Left colon (tissue), 2 donors: ENCODE measurements around the gene PMPCA. TPM values are rescaled to one million over a fixed set of nuclear protein-coding genes. Genes with fewer than 3 reads are reported as not detected.

Experiments
- ATAC-seq: fragments of 200-7000 bp; cut with Tn5 transposase; one replicate; pipeline ENCODE4 v1.9.1; 2020; ENCODE audit warnings: mild to moderate bottlenecking, moderate library complexity
- DNase-seq, 2 donors: peaks; one replicate each; pipeline ENCODE4 v3.0.0-alpha.2; 2020
- intact Hi-C, 2 donors: fragments of 100-400 bp; cut with DNase I in 1 of 2; cut with micrococcal nuclease in 1 of 2; formaldehyde crosslinking; loops; one replicate each; pipeline versions ENCODE4 v1.11.2 to v1.14.0; 2022; cut with DNase I, micrococcal nuclease
- total RNA-seq, 2 donors: library from RNA; stranded (reverse); fragmentation: NEBNext Ultra II Directional; extraction: Animal tissue kit (Norgen Biotek cat#: 25700); gene quantifications; one replicate each; pipeline ENCODE4 v1.2.1, GENCODE V29; 2021
- donor health status: DM: no; HTN: no; CAD: no.
- donor health status: DM: yes; HTN: yes; CAD: no.

The PMPCA gene
- total RNA-seq, 2 donors from 2014 or later: 43.4 to 52.5 TPM

DNA sequence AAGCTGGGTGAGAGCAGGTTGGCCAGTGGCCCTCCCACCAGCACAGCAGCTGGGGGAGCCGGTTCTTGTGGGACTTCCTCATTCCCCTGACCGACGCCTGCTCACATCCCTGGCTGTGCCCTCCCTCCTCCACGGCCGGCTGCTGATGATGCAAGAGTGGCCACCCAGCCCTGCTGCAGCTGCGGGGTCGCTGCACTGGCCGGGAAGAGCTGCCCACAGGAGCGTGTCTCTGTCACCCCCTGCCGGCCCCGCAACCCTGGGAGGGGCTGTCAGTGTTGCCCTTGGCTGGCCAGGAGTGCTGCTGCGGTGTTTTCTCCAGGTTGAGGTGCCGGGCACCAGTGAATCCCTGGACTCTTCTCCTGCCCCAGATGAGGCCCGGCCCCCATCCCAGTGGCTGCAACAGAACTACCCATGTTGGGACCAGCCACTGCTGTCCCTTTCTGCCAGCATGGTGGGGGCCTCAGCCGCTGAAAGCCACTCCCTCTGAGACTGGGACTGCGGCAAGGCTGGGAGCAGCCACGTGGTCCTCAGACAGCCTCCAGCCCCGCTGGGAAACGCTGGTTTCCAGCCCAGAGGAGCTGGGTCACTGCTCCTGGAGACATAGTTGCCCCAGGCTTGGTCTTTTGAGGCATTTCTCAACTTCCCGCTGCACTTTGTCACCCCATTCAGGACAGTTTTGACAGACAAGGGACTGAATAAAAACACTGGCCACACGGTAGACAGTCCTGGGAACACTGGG lies 37.7 kb upstream of the PMPCA start:
- peak; percentile 60 for ATAC-seq
- DNase-seq: peak; percentile 56 to 66
- intact Hi-C loops: no loop called here

DNA sequence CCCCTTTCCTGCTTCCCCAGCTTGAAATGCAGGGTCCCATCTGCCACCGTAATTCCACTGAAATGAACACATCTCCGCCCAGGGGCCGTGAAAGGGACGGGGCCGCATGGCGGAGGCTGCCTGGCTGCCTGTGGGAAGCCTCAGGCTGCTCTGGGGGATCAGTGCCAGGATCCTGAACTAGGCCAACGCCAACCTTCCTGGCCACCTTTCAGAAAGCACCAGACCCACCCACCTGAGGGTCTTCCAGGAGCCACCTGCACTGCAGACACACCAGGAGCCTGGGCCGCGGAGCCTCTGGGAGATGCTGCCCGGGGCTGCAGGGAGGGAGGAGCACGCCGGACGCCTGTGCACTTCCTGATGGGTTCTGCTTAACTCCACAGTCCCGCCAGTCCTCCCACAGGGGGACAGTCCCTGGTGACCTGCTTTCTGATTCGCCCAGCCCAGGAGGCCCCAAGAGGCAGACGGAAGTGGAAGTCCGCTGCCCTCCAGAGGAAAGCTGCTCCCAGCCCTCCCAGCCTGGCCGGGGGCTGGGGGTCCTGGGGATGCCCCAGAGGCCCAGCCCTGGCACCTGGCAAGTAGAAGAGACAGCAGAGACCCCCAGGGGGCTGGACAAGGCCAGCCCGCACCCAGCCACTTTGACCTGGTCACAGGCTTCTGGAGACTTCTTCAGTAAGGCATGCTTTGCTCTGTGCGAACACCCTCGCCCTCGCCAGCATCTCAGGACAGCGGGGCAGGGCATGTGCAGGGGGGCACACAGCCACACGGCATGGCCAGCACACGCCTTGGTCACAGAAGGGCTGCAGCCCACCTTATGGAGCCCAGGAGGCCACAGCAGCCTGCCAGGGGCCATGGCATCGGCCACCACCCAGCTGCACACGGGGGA lies 36.9 kb upstream of the PMPCA start, which contains the start of gene CARD9:
Gene CARD9 (minus strand): TSS at position 370 of the 883 bp plus-strand sequence. CDS start 1,591 bp downstream, outside the sequence.
- peak; percentile 14 for ATAC-seq
- intact Hi-C loops: no loop called here
- DNase-seq: peak in 1 of 2 donors; percentile 41

DNA sequence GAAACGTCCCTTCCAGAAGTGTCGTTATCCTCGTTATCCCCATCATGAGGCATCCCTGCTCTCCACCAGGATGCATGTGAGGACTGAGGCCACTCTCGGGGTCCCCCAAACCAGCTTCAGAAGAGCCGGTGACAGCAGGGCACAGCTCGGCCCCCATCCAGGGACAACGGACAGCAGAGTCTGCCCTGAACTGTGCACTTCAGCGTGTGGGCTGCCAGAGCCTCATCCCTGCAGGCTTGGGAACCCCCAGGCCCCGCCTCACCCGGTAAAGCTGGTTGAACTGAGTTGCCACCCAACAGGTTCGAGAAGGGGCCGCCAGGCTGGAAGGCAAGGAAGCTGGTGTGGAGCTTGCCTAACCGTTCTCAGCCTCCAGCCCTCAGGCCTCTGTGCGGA lies 36.3 kb upstream of the PMPCA start:
- intact Hi-C loops: no loop called here
- DNase-seq (no peak), ATAC-seq (no peak)

DNA sequence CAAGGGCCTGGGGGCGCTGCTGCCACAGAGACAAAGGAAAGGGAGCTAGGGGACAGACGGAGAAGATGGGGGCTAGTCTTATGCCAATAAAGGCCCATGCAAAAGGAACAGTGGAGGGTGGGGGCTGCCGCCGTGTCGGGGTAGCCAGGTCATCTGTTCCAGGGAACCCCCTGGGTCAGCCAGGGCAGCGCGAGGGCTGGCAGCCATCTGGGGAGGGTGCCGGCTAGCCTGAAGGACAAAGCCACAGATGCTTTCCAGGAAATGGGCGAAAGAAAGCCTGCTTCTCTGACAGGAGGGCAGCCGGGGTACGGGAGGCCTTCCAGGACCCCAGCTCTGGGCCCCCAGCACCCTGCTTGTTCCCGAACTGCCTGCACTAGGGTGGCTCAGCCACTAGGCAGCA lies 35.4 kb upstream of the PMPCA start:
- intact Hi-C loops: no loop called here
- no peak for ATAC-seq

DNA sequence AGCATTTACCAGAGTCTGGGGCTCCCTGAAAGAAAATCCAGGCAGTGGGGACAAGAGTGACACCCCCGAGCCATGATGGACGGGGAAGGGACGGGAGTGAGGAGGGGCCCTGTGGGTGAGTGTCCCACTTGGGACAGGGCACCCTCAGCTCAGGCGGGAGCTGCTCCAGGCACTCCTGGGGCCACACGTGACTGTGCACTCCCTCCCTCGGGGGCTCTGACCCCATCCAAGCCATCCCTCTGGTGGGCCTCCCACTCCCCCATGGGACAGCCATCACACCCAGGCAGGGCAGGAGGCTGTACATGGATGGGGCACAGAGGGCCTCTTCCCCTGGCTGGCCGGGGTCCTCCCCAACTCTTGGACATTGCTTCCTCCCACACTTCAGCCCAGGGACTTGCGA lies 34.0 kb upstream of the PMPCA start:
- intact Hi-C loops: no loop called here
- ATAC-seq: no peak
- no peak for DNase-seq

More for the DNA sequence above, 35.4 kb upstream of the PMPCA start:
- no peak for DNase-seq

DNA sequence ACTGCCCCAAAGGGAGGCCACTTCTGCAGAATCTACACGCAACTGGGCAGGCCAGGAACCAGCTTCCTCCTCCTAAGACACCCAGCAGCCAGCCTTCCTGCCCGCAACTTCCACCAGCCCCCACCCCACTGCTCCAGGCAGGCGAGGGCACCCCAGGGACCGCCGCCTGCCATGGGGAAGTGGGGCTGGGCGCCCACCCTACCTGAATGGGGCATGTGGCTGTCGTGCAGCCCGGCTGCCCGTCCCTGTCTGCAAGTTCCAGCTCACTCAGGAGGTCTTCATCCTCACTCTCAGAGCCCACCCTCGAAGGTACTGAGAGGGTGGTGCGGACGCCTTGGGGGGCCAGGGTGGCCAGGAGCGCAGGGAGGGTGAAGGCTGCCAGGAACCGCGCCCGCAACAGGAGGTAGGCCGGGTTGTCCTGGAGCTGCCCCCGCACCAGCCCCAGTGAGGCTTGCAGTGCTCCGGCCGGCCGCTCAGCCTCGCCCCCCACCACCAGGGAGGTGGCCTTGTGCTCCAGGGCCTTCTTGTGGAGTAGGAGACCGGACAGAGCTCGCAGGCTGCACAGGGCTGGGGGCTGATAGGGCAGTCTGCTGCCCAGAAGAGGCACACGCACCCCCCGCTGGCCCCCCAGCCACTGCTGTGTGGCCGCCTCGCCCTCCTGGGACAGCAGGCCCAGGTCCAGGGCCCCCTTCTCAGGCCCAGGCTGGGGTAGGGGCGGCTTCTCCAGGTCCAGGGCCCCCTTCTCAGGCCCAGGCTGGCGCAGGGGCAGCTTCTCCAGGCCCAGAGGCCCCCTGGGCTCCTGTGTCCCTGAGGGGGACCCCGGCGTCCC lies 32.9 kb upstream of the PMPCA start:
- intact Hi-C loops: no loop called here
- no peak for DNase-seq
- ATAC-seq: no peak

DNA sequence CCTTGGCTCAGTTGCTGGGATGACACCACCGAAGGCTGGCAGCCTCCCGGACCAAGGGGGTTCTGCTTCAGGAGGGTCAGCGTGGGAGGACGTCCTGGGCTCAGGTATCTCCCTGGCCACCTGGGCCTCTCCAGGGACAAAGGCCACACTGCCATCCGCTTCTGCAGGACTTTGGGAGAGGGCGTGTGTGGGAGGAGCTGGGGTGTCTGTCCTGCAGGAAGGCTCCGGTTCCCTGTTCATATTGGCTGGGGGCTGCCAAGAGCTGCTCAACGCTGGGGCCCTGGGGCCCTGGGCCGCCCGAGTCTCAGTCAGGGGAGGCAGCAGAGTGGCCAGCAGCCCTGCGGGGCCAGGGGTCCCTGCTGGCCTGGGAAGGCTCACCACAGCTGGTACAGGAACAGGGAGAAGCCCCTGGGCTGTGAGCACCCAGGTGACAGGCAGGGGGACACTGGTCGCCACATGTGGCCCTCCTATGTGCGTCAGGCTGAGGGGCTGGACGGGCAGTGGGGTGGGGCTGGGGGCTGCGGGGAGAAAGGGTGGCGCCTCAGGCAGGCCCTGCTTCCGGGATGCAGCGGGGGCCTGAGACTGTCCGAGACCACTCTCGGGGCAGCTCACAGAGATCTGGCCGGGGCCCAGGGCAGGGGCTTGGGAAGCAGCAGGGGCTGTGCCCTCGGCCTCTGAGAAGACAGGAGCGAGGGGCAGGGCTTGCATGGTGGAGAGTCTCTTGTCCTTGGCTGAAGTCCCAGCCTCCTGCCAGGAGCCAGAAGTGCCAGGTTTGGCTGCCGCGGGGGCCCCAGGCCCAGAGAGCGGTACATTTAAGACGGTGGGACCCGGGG lies 32.1 kb upstream of the PMPCA start:
- ATAC-seq (peak; percentile 28), DNase-seq (no peak)
- intact Hi-C loops: no loop called here

DNA sequence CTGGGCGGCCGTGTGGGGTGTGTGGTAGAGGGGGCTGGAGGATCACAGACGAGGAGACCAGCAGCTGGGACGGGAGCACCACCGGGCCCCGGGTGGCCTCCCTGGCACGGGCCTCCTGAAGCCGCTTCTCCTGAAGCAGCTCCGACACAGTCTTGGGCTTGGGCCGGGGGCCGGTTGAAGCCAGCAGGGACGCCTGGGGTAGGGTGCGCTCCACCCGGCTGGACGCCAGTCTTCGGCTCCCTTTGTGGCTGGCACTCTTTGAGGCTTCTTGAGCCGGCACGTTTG lies 31.5 kb upstream of the PMPCA start:
- intact Hi-C loops: no loop called here

DNA sequence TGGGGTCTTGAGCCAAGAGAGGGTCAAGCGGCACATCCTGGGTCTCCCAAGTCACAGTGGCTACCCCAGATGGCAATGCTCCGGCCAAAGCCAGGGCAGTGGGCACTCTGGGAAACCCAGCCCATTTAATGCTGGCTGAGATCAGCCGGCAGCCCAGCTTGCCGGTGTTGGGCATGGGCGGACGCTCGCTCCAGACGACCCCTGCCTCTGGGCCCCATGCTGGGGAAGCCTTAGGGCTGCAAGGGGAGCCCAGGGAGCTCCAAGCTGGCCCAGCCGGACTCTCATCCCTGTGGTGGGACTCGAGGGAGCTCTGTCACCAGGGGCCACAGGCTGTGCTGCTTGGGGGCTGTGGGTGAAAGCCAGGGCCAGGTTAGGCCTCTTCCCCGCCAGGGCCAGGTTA lies 31.1 kb upstream of the PMPCA start:
- no peak for DNase-seq
- no peak for ATAC-seq
- intact Hi-C loops: no loop called here

More for the DNA sequence above, 31.5 kb upstream of the PMPCA start:
- DNase-seq: no peak
- no peak for ATAC-seq

DNA sequence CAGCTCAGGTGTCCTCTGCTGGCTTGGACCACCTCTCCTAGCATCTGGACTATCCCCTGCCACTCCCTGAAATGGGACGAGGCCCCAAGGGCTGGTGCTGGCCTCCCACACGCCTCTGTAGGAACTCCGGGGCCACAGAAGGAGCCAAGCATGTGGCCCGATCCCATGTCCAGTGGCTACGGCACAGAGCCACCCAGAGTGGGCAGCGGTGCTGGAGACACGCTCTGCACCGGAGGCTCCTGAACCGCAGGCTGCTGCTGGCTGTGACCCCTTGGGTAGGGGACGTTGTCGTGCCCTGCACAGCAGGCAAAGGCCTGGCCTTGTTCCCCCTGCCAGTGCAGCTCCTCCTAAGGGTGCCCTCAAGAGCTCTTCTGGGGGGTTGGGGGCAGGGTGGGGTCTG lies 30.6 kb upstream of the PMPCA start:
- intact Hi-C loops: no loop called here
- ATAC-seq (no peak), DNase-seq (no peak)

DNA sequence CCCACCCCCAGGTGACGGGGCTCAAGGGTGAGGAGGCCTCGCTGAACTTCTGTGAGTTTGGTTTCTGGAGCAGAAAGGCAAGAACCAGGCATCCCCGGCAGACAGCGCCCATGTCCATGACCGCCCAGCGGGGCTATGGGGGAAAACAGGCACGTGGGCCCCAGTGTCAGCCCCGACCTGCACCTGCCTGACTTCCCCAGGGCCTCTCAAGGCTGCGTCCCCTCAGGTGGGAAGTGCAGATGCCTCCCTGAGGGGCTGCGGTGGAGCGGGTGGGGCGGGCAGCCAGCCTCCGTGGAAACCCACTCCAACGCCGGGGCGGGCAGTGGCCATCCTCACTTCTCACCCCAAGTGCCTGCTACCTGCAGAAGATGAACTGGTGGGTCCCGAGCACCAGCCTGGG lies 30.1 kb upstream of the PMPCA start:
- intact Hi-C loops: no loop called here
- DNase-seq (no peak), ATAC-seq (no peak)

DNA sequence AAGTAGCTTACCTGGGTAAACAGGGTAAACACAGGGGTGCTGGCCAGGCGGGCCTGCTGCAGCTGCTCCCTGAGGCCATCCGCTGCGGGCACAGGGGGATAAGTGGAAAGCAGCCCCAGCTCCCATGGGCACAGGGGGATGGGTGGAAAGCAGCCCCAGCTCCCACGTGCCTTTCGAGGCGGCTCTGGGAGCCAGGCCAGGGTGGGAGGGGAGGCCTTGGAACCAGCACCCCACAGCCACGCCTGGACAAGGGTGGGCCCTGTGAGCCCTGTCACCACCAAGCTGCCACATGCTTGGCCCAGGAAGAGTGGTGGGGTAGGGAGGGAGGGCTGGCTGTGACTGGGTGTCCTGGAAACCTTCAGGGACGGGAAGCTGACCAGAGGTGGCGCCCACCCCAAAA lies 29.1 kb upstream of the PMPCA start:
- intact Hi-C loops: no loop called here
- DNase-seq (no peak), ATAC-seq (no peak)

DNA sequence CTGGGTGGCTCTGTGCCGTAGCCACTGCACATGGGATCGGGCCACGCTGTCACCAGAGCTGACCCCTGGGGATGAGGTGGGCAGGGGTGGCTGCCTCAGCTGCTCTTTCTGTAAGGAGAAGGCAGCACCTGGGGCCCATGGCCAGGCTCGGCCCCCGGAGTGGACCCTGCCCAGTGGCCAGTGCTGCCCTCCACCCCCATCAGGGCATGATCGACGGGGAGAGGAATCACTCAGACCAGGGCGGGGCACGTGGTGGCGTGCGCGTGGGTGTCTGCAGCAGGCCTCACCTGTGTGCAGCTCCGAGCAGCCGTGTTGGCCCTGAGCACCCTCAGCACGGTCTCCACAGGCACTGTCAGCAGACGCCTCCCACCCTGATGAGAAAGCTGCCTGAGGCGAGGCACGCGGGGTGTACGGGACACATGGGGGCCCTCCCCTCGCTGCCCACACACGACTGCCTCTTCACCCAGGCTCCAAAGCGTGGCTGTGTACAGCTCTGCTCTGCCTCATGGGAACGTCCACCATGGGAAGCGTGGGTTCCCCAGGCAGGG lies 28.4 kb upstream of the PMPCA start:
- DNase-seq (no peak), ATAC-seq (no peak)
- intact Hi-C loops: no loop called here

DNA sequence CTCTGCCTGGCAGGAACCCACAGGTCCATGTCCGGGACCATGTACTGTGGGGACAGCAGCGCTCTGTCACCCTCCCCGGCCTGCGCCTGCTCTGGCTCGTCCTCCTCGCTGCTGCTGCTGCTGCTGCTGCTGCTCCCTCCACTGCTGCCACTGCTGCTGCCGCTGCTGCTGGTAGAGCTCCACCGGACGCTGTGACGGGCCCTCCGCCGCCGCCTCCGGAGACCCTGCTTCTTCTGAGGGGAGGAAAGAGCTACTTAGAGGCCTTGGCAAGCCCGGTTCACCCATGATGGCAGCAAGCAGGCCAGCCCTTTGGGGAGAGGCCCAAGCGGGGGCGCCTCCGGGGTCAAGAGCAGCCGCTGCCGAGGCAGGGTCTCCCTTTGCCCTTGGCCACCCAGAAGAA lies 27.0 kb upstream of the PMPCA start:
- DNase-seq (no peak), ATAC-seq (no peak)
- intact Hi-C loops: no loop called here

DNA sequence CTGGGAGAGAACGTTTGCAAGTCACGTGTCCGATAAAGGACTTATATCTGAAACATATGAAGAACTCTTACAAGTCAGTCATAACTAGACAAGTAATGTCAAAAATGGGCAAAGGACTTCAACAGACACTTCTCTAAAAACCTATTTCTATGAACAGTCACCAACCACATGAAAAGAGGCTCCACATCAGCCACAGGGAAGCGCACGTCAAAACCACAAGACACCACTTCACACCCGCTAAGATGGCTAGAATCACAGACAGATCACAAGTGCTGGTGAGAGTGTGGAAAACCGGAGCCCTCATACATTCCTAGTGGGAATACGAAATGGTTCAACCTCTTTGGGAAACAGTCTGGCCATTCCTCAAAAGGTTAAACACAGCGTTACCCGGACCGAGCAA lies 25.4 kb upstream of the PMPCA start:
- no peak for DNase-seq
- intact Hi-C loops: no loop called here
- no peak for ATAC-seq

DNA sequence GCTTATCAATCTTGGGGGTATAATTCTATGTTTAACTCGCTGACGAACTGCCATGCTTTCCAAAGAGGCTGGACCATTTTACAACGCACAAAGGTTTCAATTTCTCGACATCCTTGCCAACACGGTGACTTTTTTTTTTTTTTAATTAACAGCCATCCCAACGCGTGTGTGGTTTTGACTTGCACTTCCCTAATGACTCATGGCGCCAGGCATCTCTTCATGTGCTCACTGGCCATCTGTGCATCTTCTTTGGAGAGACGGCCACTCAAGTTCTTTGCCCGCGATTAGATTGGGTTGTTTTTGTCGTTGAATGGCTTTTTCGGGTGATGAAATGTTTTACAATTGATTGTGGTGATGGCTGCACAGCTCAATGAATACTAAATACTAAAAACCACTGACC lies 24.4 kb upstream of the PMPCA start:
- no peak for ATAC-seq
- no peak for DNase-seq
- intact Hi-C loops: no loop called here

DNA sequence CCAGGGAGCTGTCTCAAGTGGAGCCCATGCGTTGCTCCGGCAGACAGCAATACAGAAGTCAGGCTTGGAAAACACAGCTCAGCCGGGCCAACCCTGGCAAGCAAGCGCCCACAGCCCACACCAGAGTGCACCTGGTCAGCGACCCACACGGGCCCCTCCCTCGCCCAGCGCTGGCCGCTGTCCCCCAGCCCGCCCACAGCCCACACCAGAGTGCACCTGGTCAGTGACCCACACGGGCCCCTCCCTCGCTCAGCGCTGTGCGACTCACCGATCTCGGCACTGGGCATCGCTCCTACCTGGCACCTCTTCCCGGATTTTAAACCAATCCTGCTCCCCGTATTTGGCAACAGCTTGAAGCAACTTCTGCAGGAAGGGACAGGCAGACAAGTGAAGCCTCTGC lies 23.2 kb upstream of the PMPCA start:
- intact Hi-C loops: no loop called here
- DNase-seq (no peak), ATAC-seq (no peak)

DNA sequence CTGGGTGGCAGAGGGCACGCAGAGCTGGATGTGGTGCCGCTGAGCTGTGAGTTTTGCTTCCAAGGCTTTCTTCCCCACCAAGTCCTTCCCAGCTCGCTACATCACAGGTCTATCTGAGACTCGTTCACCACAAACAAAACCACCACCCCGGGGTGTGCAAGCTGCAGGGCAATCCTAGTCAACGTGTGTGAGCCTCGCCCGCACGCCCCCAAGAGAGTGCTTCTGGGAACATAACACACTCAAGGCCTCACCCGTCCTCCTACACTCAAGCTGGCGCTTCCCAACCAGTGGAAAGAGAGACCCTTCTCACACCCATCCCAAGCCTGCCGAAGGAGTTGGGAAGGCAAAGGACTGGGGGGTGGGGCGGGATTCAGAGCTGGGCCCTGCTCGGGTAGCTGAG lies 21.1 kb upstream of the PMPCA start:
- intact Hi-C loops: no loop called here
- ATAC-seq (no peak), DNase-seq (no peak)
